Keratinocyte (primary cell): ENCODE data around the gene TMEM271. TPM values are rescaled to one million over a fixed set of nuclear protein-coding genes. Genes with fewer than 3 reads are reported as not detected.

Source experiments
- DNase-seq: peaks from one replicate; pipeline ENCODE4 v3.0.0-alpha.2; 2011; ENCODE audit warnings: low read depth, missing footprints, low spot score
- FAIRE-seq: peaks from 2 replicates; lab custom pipeline; 2011; peaks lifted over from hg19 to GRCh38; lab: Jason Lieb, UNC
- H2AFZ ChIP-seq: 2 replicates; pipeline ENCODE4 v1.6.0; 2012; ENCODE audit warnings: low read length, control low read depth, inconsistent platforms; ENCODE audit not compliant: control insufficient read depth
- H3K27ac ChIP-seq: 2 replicates; pipeline ENCODE4 v1.5.1; 2011; ENCODE audit warnings: low read length; ENCODE audit not compliant: control insufficient read depth, insufficient read depth
- H3K27me3 ChIP-seq: 3 replicates; pipeline ENCODE4 v1.6.0; 2011; ENCODE audit warnings: low read length; ENCODE audit not compliant: control insufficient read depth, insufficient read depth; ENCODE audit errors: extremely low read depth
- H3K36me3 ChIP-seq, 2 experiments: 2 replicates in 1 of 2; 3 replicates in 1 of 2; pipeline ENCODE4 v1.5.1; 2011; ENCODE audit warnings: low read length in 2 of 2, mild to moderate bottlenecking in 1 of 2; ENCODE audit not compliant: control insufficient read depth in 2 of 2, insufficient read depth in 2 of 2; ENCODE audit errors: extremely low read depth in 1 of 2
- H3K4me1 ChIP-seq: 3 replicates; pipeline ENCODE4 v1.5.1; 2011; ENCODE audit warnings: low read length; ENCODE audit not compliant: control insufficient read depth, insufficient read depth; ENCODE audit errors: extremely low read depth
- H3K4me2 ChIP-seq: 3 replicates; pipeline ENCODE4 v1.6.0; 2011; ENCODE audit warnings: low read depth, low read length; ENCODE audit not compliant: control insufficient read depth, insufficient read depth; ENCODE audit errors: extremely low read depth
- H3K4me3 ChIP-seq, 3 experiments: fragments of 200-600 bp in 1 of 3; sonication (generic) in 1 of 3; 2 replicates in 2 of 3; 3 replicates in 1 of 3; pipeline ENCODE4 v1.5.1; 2011 to 2016; ENCODE audit warnings: low read length in 3 of 3, mild to moderate bottlenecking in 3 of 3, control low read depth in 2 of 3, inconsistent platforms in 1 of 3, low read depth in 1 of 3, mixed read lengths in 1 of 3, mixed run types in 1 of 3, moderate library complexity in 1 of 3; ENCODE audit not compliant: control insufficient read depth in 2 of 3, insufficient read depth in 2 of 3; ENCODE audit errors: extremely low read depth in 1 of 3
- H3K79me2 ChIP-seq: 2 replicates; pipeline ENCODE4 v1.6.0; 2012; ENCODE audit warnings: low read length; ENCODE audit not compliant: control insufficient read depth, insufficient read depth
- H3K9ac ChIP-seq: 3 replicates; pipeline ENCODE4 v1.6.0; 2011; ENCODE audit warnings: low read length; ENCODE audit not compliant: control insufficient read depth, insufficient read depth; ENCODE audit errors: extremely low read depth
- H3K9me1 ChIP-seq: 3 replicates; pipeline ENCODE4 v1.6.0; 2011; ENCODE audit warnings: low read length; ENCODE audit not compliant: control insufficient read depth, insufficient read depth; ENCODE audit errors: extremely low read depth
- H3K9me3 ChIP-seq: 2 replicates; pipeline ENCODE4 v1.5.1; 2012; ENCODE audit warnings: low read depth, low read length; ENCODE audit not compliant: control insufficient read depth
- H4K20me1 ChIP-seq: 3 replicates; pipeline ENCODE4 v1.6.0; 2011; ENCODE audit warnings: low read length; ENCODE audit not compliant: control insufficient read depth, insufficient read depth; ENCODE audit errors: extremely low read depth
- EZH2 ChIP-seq: IDR thresholded peaks from one replicate; pipeline ENCODE4 v1.6.1; 2012; ENCODE audit warnings: inconsistent platforms, mild to moderate bottlenecking, low read length, moderate library complexity
- dilution Hi-C: fragments of 300-500 bp; cut with MboI; formaldehyde crosslinking; loops from one replicate; pipeline ENCODE4 v1.7.0; 2020; ENCODE audit warnings: low sequenced_read_pairs; ENCODE audit not compliant: extremely low pct_ligation_motif_present
- polyA plus RNA-seq, 5 experiments: library from polyadenylated mRNA; depleted of rRNA in 3 of 5; stranded (reverse) in 3 of 5; stranded (forward) in 1 of 5; unstranded in 1 of 5; fragments of >200 nt; gene quantifications; 1 replicate in 1 of 5; 2 replicates in 3 of 5; 3 replicates in 1 of 5; pipeline versions ENCODE4 v1.2.1 to v1.2.3, GENCODE V29; 2011 to 2012; ENCODE audit warnings: missing spikeins in 2 of 5, low read depth in 1 of 5, low replicate concordance in 1 of 5
- TF ChIP-seq, protein P1 (sequence below), 3 experiments: IDR thresholded peaks in 1 of 3; conservative IDR thresholded peaks in 1 of 3; optimal IDR thresholded peaks in 1 of 3; 2 replicates in 2 of 3; 3 replicates in 1 of 3; pipeline versions ENCODE3 to v1.5.1; 2011; ENCODE audit warnings: low read length in 3 of 3, mild to moderate bottlenecking in 3 of 3, moderate library complexity in 2 of 3, control low read depth in 1 of 3, inconsistent platforms in 1 of 3; ENCODE audit not compliant: insufficient read depth in 2 of 3; ENCODE audit errors: extremely low read depth in 1 of 3

The TMEM271 gene
- polyA plus RNA-seq, 1 donor (not counting 4 experiments of a cell fraction or from before 2014, with no cell fraction given), result not detected

DNA sequence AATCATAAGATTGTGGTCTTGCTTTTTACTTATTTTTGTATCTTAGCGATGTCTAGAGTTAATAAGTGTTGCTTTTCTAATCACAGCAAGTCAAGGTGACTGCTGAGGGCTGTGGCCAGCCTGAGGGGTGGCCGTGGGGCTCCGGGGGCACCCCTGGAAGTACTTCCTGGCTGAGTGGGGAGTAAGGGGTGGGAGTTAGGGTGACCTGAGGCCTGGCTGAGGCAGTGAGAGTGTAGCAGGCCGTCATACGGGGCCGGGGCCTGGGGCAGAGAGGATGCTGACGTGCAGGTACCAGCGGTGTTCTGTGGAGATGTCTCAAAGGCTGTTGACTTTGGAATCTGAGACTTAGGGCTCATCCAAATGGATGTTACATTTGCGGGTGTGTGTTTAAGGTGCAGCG is 47.8 kb downstream of the TMEM271 start:
- no peaks in the 10 kb centered on the region for H3K79me2 ChIP-seq
- H3K36me3 ChIP-seq, result peaks cover 46 to 50% of the 10 kb centered on the region in 2 experiments
- FAIRE-seq, result no peak
- DNase-seq, result no peak
- no peaks in the 10 kb centered on the region for H3K9me3 ChIP-seq
- H3K4me2 ChIP-seq, result no peak overlapping the region
- peaks cover 2% of the 10 kb centered on the region for H3K9me1 ChIP-seq
- H3K27me3 ChIP-seq, result no peaks in the 10 kb centered on the region
- no peak overlapping the region for H2AFZ ChIP-seq
- no peak overlapping the region for H3K27ac ChIP-seq
- no peak overlapping the region for H3K9ac ChIP-seq
- TF ChIP-seq, protein P1, sequence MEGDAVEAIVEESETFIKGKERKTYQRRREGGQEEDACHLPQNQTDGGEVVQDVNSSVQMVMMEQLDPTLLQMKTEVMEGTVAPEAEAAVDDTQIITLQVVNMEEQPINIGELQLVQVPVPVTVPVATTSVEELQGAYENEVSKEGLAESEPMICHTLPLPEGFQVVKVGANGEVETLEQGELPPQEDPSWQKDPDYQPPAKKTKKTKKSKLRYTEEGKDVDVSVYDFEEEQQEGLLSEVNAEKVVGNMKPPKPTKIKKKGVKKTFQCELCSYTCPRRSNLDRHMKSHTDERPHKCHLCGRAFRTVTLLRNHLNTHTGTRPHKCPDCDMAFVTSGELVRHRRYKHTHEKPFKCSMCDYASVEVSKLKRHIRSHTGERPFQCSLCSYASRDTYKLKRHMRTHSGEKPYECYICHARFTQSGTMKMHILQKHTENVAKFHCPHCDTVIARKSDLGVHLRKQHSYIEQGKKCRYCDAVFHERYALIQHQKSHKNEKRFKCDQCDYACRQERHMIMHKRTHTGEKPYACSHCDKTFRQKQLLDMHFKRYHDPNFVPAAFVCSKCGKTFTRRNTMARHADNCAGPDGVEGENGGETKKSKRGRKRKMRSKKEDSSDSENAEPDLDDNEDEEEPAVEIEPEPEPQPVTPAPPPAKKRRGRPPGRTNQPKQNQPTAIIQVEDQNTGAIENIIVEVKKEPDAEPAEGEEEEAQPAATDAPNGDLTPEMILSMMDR (optimal IDR thresholded peaks at IDR 0.05 in 1 of 3, IDR thresholded peaks at IDR 0.05 in 1 of 3, conservative IDR thresholded peaks at IDR 0.05 in 1 of 3; ENCODE audit: extremely low read depth in 1 of 3, insufficient read depth in 2 of 3, low read length in 3 of 3), result no peak
- TF ChIP-seq EZH2, result no peak
- no peak overlapping the region for H3K4me3 ChIP-seq
- no peaks in the 10 kb centered on the region for H3K4me1 ChIP-seq
- dilution Hi-C loops, result no loop called here
- H4K20me1 ChIP-seq, result no peaks in the 10 kb centered on the region

DNA sequence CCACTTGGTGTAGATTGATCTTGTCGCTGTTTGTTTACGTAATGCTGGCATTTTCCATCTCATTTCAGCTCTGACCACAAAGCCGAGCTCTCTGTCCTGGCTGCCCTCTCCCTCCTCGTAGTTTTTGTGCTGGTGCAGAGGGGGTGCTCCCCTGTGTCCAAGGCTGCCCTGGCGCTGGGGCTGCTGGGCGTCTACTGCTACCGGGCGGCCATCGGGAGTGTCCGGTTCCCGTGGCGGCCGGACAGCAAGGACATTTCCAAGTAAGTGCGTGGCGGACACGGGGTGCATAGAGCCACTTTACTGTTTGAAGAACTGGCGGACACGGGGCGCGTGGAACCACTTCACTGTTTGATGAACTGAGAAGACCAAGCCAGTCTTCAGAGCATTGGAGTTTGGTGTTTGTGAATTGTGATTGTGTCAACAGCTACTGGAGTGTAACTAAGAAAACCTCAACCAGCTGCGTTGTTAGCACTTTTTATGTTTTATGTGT is 49.1 kb downstream of the TMEM271 start:
- Histone ChIP-seq H3K4me3 (no peak overlapping the region), H3K9me1 (no peaks in the 10 kb centered on the region), H4K20me1 (no peaks in the 10 kb centered on the region), H3K27me3 (no peaks in the 10 kb centered on the region), H3K36me3 (peaks cover 42 to 49% of the 10 kb centered on the region in 2 experiments), H3K27ac (no peak overlapping the region), H2AFZ (no peak overlapping the region), H3K9ac (no peak overlapping the region), H3K79me2 (no peaks in the 10 kb centered on the region), H3K9me3 (no peaks in the 10 kb centered on the region), H3K4me2 (no peak overlapping the region), H3K4me1 (no peaks in the 10 kb centered on the region)
- TF ChIP-seq, protein P1 (optimal IDR thresholded peaks at IDR 0.05 in 1 of 3, IDR thresholded peaks at IDR 0.05 in 1 of 3, conservative IDR thresholded peaks at IDR 0.05 in 1 of 3; ENCODE audit: extremely low read depth in 1 of 3, insufficient read depth in 2 of 3, low read length in 3 of 3), result no peak
- no peak for TF ChIP-seq EZH2
- FAIRE-seq (no peak), DNase-seq (no peak)
- dilution Hi-C loops, result no loop called here
